Thyroid gland (tissue), 4 donors: ENCODE data around the gene OGDH.
A peak's percentile ranks its signal among the peaks of the same experiment; 100 is the strongest.

Experiments
- POLR2A ChIP-seq, 2 donors: fragments of 450-650 bp; IDR thresholded peaks; one replicate each; pipeline ENCODE4 v1.6.1; 2017; ENCODE audit warnings: antibody characterized with exemption in 2 of 2, mild to moderate bottlenecking in 2 of 2, moderate library complexity in 1 of 2
- TF ChIP-seq, protein P1 (sequence below), 6 experiments: fragments of 200-600 bp in 3 of 6; fragments of 450-650 bp in 3 of 6; sonication (generic) in 3 of 6; IDR thresholded peaks; one replicate each; pipeline ENCODE4 v1.5.1; 2016 to 2019; ENCODE audit warnings: antibody characterized with exemption in 6 of 6, mild to moderate bottlenecking in 2 of 6, inconsistent platforms in 1 of 6, moderate library complexity in 1 of 6

DNA sequence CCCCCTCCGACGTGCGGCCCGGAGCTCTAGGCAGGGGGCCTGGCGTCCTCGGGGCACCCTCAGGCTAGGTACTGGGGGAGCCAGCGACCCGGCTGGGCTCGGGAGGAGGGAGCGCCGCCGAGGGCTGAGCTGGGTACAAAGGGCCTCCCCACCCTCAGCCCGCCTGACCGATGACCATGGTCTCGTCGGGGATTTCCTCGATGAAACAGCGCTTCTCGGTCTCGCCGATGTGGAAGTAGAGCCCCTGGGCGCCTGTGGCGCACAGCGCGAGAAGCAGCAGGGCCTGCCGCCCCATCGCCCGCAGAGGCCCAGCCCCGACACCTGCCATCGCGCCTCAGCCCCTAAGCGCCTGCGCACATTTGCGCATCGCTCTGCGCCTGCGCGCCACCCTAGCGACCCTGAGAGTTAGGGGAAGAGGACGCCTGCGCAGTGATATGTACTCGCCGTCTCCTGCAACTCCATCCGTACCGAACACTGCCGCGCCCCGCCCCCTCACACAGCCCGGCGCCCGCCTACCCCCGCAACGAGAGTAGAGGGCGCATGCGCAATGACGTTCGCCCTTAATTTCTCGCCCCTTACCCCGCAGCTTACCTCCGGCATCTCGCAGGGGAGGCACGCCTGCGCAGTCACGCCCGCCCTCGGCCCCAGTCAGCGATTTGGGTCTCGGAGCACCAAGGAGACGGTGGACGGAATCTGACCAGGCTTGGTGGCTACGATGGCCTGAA lies 24.4 kb upstream of the OGDH start, which contains the start of gene TMED4:
- TF ChIP-seq POLR2A (IDR thresholded peaks at IDR 0.05) = peak; percentile 71 to 96
- TF ChIP-seq, protein P1, sequence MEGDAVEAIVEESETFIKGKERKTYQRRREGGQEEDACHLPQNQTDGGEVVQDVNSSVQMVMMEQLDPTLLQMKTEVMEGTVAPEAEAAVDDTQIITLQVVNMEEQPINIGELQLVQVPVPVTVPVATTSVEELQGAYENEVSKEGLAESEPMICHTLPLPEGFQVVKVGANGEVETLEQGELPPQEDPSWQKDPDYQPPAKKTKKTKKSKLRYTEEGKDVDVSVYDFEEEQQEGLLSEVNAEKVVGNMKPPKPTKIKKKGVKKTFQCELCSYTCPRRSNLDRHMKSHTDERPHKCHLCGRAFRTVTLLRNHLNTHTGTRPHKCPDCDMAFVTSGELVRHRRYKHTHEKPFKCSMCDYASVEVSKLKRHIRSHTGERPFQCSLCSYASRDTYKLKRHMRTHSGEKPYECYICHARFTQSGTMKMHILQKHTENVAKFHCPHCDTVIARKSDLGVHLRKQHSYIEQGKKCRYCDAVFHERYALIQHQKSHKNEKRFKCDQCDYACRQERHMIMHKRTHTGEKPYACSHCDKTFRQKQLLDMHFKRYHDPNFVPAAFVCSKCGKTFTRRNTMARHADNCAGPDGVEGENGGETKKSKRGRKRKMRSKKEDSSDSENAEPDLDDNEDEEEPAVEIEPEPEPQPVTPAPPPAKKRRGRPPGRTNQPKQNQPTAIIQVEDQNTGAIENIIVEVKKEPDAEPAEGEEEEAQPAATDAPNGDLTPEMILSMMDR (IDR thresholded peaks at IDR 0.05) = no peak
